ENCODE data around the gene PYGO2.
"Not testable (repeated sequence)": the region's sequence is repeated elsewhere in the genome, so short reads cannot be mapped to it uniquely, and the experiment has no call there.

PYGO2 gene

DNA sequence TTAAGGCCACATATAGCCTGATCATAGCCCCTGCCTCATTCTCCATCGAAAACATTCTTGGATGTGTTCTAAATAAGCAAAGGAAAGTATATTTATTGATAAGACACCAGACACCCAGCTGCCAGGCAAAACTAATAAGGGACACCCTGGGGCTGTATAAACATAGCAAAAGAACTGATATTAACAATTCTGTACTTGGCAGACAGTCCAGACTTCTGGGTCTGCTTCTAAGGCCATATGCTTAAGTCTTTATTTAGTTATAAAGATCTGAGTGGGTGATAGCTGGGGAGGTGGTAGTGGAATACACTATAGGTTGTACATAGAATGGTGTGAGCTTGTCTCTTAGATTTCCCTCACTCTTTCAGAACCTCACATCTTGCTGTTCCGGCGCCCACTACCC is 16.8 kb upstream of the PYGO2 start:
- DNase-seq (ENCODE audit: low read depth), result no peak

DNA sequence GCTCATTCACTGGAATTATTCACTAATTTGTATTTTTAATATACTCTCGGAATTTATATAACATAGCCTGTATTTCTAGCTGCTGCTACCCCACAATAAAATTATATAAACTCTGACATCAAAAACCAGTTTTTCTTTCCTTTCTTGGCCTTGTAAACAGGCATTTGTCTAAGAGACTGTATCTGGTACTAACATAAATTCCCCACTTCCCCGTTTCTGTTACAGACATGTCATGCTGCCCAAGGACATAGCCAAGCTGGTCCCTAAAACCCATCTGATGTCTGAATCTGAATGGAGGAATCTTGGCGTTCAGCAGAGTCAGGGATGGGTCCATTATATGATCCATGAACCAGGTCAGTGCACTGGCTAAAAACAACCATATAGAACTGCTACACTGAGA is 16.2 kb upstream of the PYGO2 start:
- not testable (repeated sequence) for DNase-seq (ENCODE audit: low read depth)

DNA sequence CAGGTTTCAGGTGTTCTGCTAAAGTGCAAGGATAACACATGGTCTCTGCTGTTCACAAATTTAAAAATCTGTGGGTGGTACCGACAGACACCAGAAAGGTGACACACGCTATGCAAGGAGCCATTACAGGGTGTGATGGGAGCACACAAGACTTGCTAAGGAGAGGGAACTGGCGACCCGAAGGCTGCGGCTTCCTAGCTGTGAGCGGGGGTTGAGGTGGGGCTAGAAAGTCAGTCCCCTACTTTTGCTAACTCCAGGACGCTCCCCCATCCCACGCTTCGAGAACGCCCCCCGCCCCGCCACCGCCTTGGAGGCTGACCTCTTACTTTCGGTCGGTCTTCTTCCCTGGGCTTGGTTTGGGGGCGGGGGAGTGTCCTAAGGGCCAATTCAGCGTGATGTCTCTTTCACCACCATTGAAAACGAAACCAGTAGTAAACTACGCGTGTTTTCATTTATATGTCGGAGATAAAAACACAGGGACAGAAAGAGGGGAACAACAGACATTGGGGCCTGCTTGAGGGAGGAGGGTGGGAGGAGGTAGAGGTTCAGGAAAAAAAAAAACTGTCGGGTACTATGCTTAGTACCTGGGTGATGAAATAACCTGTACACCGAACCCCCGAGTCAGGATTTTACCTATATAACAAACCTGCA is 14.0 kb upstream of the PYGO2 start:
- peak; percentile 40 for DNase-seq (ENCODE audit: low read depth)

DNA sequence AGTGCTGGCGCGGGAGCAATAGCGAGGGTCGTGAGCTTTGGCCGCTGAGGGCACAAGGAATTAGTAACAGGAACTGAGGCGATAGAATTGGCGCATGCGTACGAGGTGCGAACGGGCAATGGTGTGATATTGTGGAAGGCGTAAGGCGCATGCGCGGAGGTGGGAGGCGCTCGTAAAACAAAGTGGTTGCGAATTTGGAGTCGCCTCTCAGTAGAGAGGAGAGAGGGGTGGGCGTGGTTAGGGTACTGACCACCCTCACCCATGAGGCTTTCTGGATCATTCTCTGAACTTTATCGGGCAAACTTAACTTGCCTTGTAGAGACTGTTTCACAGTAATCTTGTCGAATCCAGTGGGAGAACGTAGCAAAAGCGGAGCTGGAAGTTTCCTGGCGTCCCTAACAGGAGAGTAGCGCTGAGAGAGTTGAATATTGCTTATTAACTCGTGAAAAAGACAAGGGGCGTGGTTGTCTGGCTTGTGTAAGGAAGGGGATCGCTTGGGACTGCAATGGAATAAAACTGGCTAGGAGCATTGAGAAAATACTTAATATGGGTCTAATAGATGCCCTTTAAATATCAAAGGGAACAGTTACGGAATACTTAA is 13.3 kb upstream of the PYGO2 start:
- peak; percentile 83 for DNase-seq (ENCODE audit: low read depth)

DNA sequence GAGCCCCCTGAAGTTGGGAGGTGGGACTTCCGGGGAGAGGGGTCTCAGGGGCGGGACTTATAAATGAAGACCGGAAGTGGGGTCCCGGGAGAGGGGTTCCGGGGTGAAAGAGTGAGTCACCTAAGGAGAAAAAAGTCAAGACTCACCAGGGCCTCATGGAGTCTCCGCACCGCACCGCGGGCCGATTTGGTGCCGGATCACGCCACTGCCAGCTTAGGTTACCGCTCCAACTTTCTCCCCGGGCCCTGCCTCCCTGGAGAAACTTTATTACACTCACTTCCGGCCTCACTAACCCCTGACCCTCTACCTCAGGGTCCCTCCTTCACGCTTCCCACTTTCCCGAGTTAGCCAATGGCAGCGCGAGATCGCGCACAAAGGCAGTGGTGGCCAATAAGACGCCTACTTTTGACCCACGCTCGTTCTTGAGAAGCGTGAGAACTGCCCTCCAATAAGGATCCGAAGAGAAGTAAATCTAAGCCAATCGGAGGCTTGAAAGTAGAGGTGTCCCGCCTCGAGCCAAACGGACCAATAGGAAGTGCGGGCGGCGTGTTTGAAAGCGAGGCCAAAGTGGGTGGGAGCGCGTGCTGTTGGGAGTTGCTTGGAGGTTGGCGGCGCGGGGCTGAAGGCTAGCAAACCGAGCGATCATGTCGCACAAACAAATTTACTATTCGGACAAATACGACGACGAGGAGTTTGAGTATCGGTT is 12.7 kb upstream of the PYGO2 start, which contains the start of gene CKS1B:
TSS of gene CKS1B (plus strand) at position 580 of the 706 bp plus-strand sequence. CDS start at position 645, 65 bp downstream.
- DNase-seq (ENCODE audit: low read depth), result peak; percentile 86

DNA sequence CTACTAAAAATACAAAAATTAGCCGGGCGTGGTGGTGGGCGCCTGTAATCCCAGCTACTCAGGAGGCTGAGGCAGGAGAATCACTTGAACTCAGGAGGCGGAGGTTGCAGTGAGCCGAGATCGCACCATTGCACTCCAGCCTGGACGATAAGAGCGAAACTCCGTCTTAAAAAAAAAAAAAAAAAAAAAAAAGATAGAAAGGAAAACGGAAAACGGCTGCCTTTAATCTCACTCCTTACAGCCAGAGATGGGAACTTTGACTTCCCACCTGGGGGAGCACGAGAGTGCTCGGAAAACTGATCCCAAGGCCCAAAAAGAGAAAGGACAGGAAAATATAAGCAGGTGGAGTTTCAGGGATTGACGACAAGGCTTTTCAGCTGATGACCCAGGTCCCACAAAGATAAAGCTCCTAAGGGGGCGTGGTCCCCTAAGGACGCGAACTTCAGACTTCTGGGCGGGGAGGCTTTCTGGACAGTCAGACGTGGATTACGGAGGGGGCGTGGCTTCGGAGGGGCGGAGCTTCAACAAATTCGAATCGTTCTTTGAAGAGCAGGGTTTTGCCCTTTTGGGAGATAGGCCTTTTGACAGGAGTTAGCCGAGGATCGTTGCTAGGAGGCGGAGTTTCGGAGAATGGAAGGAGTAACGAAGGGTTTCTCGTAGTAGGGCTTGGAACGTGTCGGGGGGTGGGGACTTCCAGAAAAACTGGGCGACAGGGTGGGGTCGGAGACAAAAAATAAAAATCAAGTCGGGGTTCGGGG is 11.9 kb upstream of the PYGO2 start:
- peak; percentile 87 for DNase-seq (ENCODE audit: low read depth)

DNA sequence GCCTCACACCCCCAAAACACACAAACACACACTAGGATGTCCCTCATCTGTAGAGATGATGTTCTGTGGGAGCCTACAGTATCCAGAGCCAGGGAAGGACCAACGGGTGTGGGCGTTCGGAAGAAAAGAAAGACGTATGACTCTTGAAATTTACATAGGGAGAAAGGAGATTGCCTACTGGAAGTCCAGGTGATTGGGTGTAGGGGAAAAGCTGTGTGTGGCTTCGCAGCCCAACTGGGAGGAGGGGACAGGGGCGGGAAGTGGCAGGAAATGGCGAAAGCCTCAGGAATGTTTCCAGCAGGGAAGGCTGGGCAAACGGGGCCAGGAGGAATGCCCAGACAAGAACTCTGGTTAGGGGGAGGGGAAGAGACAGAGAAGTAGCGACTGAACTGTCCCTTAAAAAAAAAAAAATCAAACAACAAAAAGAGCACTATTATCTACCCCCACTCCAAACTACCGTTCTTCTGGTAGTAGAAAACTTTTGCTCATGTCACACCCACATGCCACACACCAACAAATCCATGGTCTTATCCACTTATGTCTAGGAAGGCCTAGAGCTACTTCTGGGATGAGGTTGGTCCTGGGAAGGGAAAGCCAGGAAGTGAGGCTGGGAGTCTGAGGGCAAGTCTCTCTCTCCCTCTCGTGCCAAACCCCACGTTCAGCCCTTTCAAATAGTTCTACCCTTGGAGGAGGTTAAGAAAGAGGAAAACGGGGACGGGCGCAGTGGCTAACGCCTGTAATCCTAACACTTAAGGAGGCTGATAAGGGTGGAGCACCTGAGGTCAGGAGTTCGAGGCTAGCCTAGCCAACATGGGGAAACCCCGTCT is 11.1 kb upstream of the PYGO2 start:
- DNase-seq (ENCODE audit: low read depth), result no peak

DNA sequence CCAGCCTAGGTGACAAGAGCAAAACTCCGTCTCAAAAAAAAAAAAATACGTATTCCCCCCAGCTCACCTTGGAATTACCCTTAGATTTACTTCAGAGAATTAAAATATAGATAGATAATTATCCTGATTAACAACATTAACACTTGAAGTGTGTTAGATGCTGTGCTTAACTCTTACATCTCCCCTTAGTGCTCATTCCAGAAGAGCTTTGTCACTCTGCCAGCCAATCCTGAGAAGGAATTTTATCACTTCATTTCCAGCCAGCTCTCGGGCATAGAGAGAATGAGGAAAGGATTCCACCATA is 10.6 kb upstream of the PYGO2 start:
- no peak for DNase-seq (ENCODE audit: low read depth)

DNA sequence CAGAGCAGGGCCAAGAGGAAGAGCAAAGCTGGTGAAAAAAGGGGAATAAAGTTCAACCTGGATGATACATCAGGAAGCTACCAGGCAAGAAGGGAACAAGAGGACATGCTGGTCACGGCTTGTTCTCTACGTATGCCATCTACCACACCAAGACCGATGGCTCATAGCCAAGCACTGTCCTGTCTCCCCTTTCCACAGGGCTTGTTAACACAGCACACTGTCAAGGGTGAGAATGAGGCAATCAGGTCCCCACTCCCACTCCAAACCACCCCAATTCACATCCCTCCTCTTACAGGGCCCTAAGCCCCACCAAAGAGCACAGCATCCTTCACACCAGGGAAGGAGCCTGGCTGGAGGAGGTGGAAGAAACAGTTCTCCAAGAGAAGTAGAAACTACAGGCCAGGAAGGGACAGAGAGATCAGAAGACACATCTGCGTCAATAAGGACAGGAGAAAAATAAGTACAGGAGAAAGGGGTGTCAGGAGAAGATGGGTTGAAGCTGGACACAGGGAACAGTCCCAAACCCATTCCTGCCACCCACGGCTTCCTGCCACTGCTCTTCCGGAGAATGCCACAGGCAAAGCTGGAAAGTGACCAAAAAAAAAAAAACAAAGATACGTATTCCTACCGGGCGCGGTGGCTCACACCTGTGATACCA is 9.9 kb upstream of the PYGO2 start:
- no peak for DNase-seq (ENCODE audit: low read depth)

DNA sequence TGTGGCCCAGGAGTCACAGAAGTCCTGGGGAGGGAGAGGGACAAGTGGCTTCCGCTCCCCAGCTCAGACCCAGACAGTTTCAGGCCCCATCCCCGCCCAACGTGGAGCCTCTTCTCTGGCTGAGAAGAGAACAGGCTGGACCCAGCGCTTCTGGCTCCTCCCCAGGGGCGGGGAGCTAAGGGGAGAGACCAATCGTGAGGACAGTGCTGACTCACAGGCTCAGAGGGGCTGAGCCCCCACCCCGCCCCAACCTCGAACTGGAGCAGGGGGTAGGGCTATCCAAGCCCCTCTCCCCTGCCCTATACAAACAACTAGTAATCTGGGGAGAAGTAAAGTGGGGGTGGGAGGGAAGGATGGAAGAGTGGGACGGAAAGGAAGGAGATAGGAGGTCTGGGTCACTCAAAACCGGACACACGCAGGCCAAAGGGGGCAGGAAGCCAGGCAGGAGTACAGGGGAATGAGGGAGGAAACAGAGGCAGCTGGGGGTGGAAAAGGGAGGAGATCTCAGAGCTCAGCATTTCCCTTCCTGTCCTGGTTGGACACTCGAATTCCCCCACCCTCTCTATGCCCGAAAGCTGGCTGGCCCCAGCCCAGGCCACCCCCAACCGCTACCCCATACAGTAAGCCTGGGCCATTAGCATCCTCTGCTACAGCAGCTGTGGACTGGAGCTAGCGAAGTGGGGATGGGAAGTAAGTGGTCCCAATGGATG is 9.2 kb upstream of the PYGO2 start, which contains the start of gene SHC1:
TSS of gene SHC1 (minus strand) at position 117 of the 710 bp plus-strand sequence. CDS start 221 bp downstream, outside the sequence.
- no peak for DNase-seq (ENCODE audit: low read depth)

DNA sequence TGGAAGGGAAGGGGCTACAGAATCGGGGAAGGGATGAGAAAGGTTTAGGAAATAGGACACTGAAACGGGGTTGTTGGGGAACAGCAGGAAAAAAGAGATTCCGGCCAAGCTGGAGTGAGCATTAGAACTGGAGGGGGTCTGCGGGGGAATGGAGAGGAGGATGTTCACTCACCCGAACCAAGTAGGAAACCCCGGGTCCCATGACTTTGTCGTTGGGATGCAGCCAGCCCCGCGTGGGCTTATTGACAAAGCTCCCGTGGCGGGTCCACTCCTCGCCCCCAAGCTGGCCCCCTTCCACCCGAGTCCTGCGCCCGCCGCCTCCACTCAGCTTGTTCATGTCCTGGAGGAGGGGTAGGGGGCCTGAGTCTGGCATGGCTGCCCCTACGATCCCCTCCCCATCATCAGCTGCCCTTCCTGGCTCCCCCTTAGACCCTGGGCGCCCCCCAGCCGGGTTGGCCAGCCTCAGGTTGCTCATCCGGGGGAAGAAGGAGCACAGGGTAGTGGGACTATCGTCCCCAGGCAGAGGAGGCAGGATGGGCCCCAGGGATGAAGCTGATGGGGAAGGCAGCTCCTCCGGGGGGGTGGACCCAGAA is 8.4 kb upstream of the PYGO2 start:
- no peak for DNase-seq (ENCODE audit: low read depth)

DNA sequence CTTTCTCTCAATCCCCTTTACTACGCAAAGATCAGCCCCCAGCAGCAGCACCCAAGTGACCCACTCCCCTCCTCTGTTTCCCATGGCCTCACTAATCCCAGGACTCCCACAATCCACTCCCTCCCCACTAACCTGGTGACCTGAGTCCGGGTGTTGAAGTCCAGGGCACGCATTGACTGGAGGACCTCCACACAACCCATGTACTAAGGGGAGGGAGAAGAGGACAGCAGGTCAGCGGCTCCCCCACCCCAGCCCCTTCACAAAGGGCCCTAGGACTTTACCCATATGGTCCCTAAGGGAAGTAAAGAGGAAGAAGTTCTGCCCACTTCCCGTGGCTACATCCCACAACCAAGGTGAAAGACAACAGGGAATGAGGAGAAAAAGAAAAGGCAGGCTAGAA is 7.7 kb upstream of the PYGO2 start:
- DNase-seq (ENCODE audit: low read depth), result no peak

DNA sequence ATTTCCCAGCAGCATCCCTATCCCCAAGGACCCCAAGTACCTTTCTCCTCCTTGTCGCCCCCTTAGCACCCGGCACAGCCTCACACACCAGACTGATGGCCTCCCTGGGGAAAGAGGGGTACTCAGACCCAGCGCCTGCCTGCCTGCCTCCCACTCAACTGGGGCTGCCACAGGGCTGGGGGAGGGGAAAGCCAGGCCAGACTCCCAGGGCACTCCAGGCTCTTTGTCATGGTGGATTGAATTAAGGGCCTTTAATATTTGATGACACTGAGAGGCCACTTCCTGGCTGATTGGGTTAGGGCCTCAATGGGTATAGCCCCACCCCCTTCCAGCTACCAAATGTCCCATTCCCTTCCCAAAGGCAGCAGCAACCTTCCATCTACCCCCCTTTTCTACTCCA is 7.1 kb upstream of the PYGO2 start:
- no peak for DNase-seq (ENCODE audit: low read depth)

DNA sequence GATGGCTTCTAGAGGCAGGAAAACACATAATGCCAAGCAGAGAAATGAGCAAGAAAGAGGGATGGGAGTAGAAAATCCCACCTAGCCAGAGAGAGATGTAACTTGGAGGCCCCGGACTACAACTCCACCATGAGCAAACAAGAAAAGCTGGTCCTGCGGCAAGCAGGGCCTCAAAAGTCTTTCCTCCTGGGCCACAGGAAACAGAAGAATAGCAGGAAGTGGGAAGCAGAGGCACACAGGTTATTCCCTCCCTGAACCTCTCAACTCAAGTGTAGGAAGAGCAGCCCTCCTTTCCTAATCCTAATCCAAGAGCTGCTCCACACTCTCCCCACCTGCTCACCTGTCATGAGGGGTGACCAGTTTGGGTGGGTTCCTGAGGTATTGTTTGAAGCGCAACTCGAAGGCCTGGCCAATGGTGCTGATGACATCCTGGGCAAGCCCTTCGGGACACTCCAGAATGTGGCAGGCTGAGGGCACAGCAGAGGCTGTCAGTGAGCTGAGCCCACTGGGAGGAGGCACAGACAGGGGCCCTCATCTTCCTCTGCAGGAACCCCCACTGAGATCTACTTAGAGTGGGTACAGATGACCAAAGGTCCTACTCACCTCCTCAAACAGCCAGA is 5.9 kb upstream of the PYGO2 start:
- DNase-seq (ENCODE audit: low read depth), result no peak

DNA sequence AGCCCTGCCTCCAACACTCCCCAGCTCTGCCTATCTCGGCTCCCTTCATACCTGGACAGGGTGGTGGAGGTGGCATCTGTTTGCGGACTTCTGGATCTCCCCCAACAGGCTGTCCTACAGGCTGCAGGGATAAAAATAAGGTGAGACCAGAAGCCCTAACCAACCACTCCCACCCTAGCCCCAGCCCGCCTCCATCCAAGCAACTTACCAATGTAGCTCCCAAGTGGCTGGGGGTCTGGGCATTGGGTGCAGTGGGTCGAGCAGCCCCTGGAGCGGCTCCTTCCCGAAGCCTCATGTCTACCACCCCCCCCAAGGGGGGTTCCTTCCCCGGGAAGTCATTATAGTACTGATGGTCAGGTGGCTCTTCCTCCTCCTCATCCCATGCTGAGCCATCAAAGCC is 4.5 kb upstream of the PYGO2 start:
- DNase-seq (ENCODE audit: low read depth), result no peak

DNA sequence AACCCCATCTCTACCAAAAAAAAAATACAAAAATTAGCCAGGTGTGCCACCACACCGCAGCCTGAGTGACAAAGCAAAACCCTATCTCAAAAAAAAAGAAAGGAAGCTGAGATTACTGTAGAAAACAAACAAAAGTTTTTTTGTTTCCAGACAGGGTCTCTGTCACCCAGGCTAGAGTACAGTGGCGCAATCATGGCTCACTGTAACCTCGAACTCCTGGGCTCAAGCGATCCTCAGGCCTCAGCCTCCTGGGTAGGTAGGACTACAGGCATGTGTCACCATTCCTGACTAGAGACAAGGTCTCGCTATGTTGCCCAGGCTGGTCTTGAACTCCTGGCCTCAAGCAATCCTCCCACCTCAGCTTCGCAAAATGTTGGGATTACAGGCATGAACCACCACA is 2.8 kb upstream of the PYGO2 start:
- no peak for DNase-seq (ENCODE audit: low read depth)

DNA sequence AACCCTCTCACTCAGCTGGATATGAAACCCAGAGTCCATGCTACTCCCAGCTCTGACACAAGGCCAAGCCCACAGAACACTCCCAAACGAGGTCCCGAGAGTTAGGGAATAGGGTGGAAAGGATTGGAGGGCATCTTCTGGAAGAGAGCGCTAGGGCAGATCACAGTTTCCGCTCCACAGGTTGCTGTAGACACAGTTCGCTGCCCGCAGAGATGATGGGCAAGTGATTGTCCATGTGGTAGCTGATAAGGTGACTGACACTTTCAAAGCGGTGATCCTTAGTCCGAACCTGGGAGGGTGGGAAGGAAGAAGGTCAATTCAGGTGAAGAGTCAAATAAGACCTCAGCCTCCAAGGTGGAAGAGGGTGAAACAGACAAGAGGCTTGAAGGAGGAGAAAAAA is 2.1 kb upstream of the PYGO2 start:
- DNase-seq (ENCODE audit: low read depth), result no peak

DNA sequence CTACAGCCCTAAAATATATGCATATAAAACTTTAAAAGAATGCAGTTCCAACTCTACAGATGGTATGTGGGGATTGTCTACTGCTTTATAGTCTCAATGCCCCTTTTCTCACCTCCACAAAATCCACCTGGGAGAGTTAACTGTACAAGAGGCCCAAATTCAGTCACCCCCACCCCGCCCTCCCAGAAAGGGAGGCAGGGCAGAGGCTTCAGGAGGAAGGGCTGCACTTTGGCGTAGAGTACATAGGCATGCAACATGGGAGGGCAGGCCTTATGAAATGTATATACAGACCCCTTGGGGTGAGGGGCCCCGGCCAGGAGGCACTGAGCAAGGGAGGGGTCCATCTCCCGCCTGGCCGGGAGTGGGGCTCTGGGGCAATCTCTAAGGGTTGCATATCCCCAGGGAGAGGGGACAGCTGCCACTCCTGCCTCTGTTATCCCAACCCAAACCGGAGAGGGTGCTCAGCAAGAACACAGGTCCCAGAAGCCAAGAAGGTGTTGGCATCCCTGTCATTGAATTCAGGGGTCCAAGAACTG is 1.3 kb upstream of the PYGO2 start:
- DNase-seq (ENCODE audit: low read depth), result no peak

DNA sequence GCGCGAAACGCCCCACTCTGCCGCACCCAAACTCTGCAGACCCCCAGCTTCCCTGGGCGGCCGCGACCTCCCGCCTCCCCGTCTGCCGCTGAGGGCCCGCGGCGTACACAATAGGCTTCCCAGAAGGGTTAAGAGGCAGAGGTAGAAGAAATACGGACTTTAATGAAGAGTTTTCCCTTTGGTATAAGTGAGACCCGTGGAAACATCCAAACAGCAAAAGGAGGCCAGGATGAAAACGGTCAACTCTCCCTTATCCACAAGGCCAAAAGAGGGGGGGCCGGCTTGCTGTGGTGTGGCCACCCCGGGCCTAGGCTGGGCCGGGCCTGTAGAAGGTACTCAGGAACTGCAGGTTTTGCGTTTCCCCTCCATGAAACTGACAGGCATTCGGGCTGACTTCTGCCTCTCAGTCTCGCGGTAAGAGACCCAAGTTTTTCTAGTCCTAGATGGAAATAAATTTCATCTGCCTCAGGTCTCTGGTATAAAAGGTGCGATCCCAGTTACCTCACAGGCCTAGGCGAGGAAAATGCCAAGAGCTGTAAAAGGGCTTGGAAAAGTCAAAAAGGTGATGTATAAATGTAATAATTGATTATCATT is 671 bp upstream of the PYGO2 start:
- no peak for DNase-seq (ENCODE audit: low read depth)

All from stimulated activated CD8-positive, alpha-beta memory T cell treated with anti-CD3 and anti-CD28 coated beads, Interleukin-7, amount 100 ng/mL, for 24 hours (primary cell).